Parathyroid adenoma (tissue), 2 donors: ENCODE data around the gene CCL28.

Experiments used
- H2AFZ ChIP-seq: fragments of 300-600 bp; sonication (generic); one replicate; pipeline ENCODE4 v1.7.0; 2017; ENCODE audit warnings: antibody characterized with exemption, mild to moderate bottlenecking
- H3K27ac ChIP-seq: fragments of 300-600 bp; sonication (generic); one replicate; pipeline ENCODE4 v1.7.0; 2017
- H3K27me3 ChIP-seq: fragments of 300-600 bp; sonication (generic); one replicate; pipeline ENCODE4 v1.7.0; 2017; ENCODE audit warnings: low read length; ENCODE audit not compliant: control insufficient read depth, insufficient read depth
- H3K36me3 ChIP-seq: fragments of 300-600 bp; sonication (generic); one replicate; pipeline ENCODE4 v1.7.0; 2017; ENCODE audit warnings: low read length; ENCODE audit not compliant: control insufficient read depth, insufficient read depth
- H3K4me1 ChIP-seq: fragments of 300-600 bp; sonication (generic); one replicate; pipeline ENCODE4 v1.7.0; 2017; ENCODE audit warnings: control low read depth
- H3K4me2 ChIP-seq: fragments of 300-600 bp; sonication (generic); one replicate; pipeline ENCODE4 v1.7.0; 2017; ENCODE audit warnings: low read length
- H3K4me3 ChIP-seq: fragments of 300-600 bp; sonication (generic); one replicate; pipeline ENCODE4 v1.7.0; 2017; ENCODE audit warnings: low read depth, low read length
- H3K79me2 ChIP-seq: fragments of 300-600 bp; sonication (generic); one replicate; pipeline ENCODE4 v1.7.0; 2017; ENCODE audit warnings: control low read depth
- H3K9ac ChIP-seq: fragments of 300-600 bp; sonication (generic); one replicate; pipeline ENCODE4 v1.7.0; 2017; ENCODE audit warnings: mild to moderate bottlenecking
- H3K9me3 ChIP-seq: fragments of 300-600 bp; sonication (generic); one replicate; pipeline ENCODE4 v1.7.0; 2017; ENCODE audit warnings: low read length; ENCODE audit not compliant: control insufficient read depth
- CTCF ChIP-seq: fragments of 300-600 bp; sonication (generic); IDR thresholded peaks from one replicate; pipeline ENCODE4 v1.7.0; 2017; ENCODE audit warnings: antibody characterized with exemption, mild to moderate bottlenecking
- donor health status: primary hyperparathyroidism.

The CCL28 gene

GRCh38 chr5:43418561-43418960, 6.4 kb upstream of the CCL28 start:
- TF ChIP-seq CTCF: no peak
- no peak overlapping the region for H2AFZ ChIP-seq
- H3K4me3 ChIP-seq: no peak overlapping the region
- no peak overlapping the region for H3K4me2 ChIP-seq
- no peaks in the 10 kb centered on the region for H3K4me1 ChIP-seq
- H3K36me3 ChIP-seq: no peaks in the 10 kb centered on the region
- H3K27ac ChIP-seq: no peak overlapping the region
- no peaks in the 10 kb centered on the region for H3K79me2 ChIP-seq
- H3K9ac ChIP-seq: no peak overlapping the region
- H3K27me3 ChIP-seq: no peaks in the 10 kb centered on the region
- no peaks in the 10 kb centered on the region for H3K9me3 ChIP-seq

GRCh38 chr5:43416803-43417394, 4.7 kb upstream of the CCL28 start:
- no peaks in the 10 kb centered on the region for H3K27me3 ChIP-seq
- no peak overlapping the region for H3K4me3 ChIP-seq
- H3K79me2 ChIP-seq: no peaks in the 10 kb centered on the region
- TF ChIP-seq CTCF: no peak
- no peak overlapping the region for H3K4me2 ChIP-seq
- H3K9me3 ChIP-seq: no peaks in the 10 kb centered on the region
- no peaks in the 10 kb centered on the region for H3K4me1 ChIP-seq
- H3K36me3 ChIP-seq: no peaks in the 10 kb centered on the region
- no peak overlapping the region for H3K9ac ChIP-seq
- H2AFZ ChIP-seq: no peak overlapping the region
- H3K27ac ChIP-seq: no peak overlapping the region

GRCh38 chr5:43415935-43416802, 4.0 kb upstream of the CCL28 start:
- no peaks in the 10 kb centered on the region for H3K79me2 ChIP-seq
- H3K36me3 ChIP-seq: no peaks in the 10 kb centered on the region
- H3K9ac ChIP-seq: no peak overlapping the region
- no peak overlapping the region for H3K27ac ChIP-seq
- no peak overlapping the region for H2AFZ ChIP-seq
- no peaks in the 10 kb centered on the region for H3K9me3 ChIP-seq
- H3K4me2 ChIP-seq: no peak overlapping the region
- no peaks in the 10 kb centered on the region for H3K4me1 ChIP-seq
- H3K4me3 ChIP-seq: no peak overlapping the region
- no peak for TF ChIP-seq CTCF
- no peaks in the 10 kb centered on the region for H3K27me3 ChIP-seq

GRCh38 chr5:43413966-43414365, 1.8 kb upstream of the CCL28 start:
- Histone ChIP-seq H3K79me2 (no peaks in the 10 kb centered on the region), H2AFZ (no peak overlapping the region), H3K4me1 (no peaks in the 10 kb centered on the region), H3K4me3 (no peak overlapping the region), H3K36me3 (no peaks in the 10 kb centered on the region), H3K27ac (no peak overlapping the region), H3K9ac (no peak overlapping the region), H3K4me2 (no peak overlapping the region), H3K9me3 (no peaks in the 10 kb centered on the region), H3K27me3 (no peaks in the 10 kb centered on the region)
- TF ChIP-seq CTCF: no peak
